ENCODE data around the gene SFTPB. TPM values are rescaled to one million over a fixed set of nuclear protein-coding genes. Genes with fewer than 3 reads are reported as not detected.
"Not testable (repeated sequence)": the region's sequence is repeated elsewhere in the genome, so short reads cannot be mapped to it uniquely, and the experiment has no call there.

The SFTPB gene
- polyA plus RNA-seq, 4 donors: 0.01 to 34.9 (median 6.0) TPM

GRCh38 chr2:85642725-85643124, 25.3 kb downstream of the SFTPB start:
- H3K27me3 ChIP-seq (ENCODE audit: control insufficient read depth in 3 of 3, insufficient read depth in 3 of 3, low read length in 3 of 3): no peaks in the 10 kb centered on the region
- no peak for DNase-seq
- H3K4me3 ChIP-seq (ENCODE audit: low read depth in 1 of 3, low read length in 3 of 3): no peak overlapping the region
- H3K4me1 ChIP-seq (ENCODE audit: control insufficient read depth in 3 of 3, insufficient read depth in 2 of 3, low read depth in 1 of 3, low read length in 2 of 3): no peaks in the 10 kb centered on the region
- H3K36me3 ChIP-seq (ENCODE audit: control insufficient read depth in 3 of 3, insufficient read depth in 2 of 3, low read depth in 1 of 3, low read length in 3 of 3): peaks cover 30 to 72% (median 52%) of the 10 kb centered on the region in 3 donors
- no peaks in the 10 kb centered on the region for H3K9me3 ChIP-seq (ENCODE audit: control insufficient read depth in 2 of 2, insufficient read depth in 1 of 2, low read depth in 1 of 2, low read length in 1 of 2)
- WGBS, 3 donors: 62 to 73% (median 73%) methylated on average over 3 of the region's 3 CpGs
- H3K27ac ChIP-seq (ENCODE audit: low read depth in 1 of 3, low read length in 2 of 3): no peak overlapping the region
- no peak for FAIRE-seq

- H3K9me3 ChIP-seq (ENCODE audit: control insufficient read depth in 2 of 2, insufficient read depth in 1 of 2, low read depth in 1 of 2, low read length in 1 of 2): no peaks in the 10 kb centered on the region
- H3K27ac ChIP-seq (ENCODE audit: low read depth in 1 of 3, low read length in 2 of 3): no peak overlapping the region
- H3K4me3 ChIP-seq (ENCODE audit: low read depth in 1 of 3, low read length in 3 of 3): no peak overlapping the region
- WGBS, 3 donors: 47 to 66% (median 60%) methylated on average over 4 of the region's 4 CpGs
- H3K4me1 ChIP-seq (ENCODE audit: control insufficient read depth in 3 of 3, insufficient read depth in 2 of 3, low read depth in 1 of 3, low read length in 2 of 3): no peaks in the 10 kb centered on the region
- no peaks in the 10 kb centered on the region for H3K27me3 ChIP-seq (ENCODE audit: control insufficient read depth in 3 of 3, insufficient read depth in 3 of 3, low read length in 3 of 3)
- FAIRE-seq (no peak), DNase-seq (no peak)
- H3K36me3 ChIP-seq (ENCODE audit: control insufficient read depth in 3 of 3, insufficient read depth in 2 of 3, low read depth in 1 of 3, low read length in 3 of 3): peaks cover 37 to 84% (median 40%) of the 10 kb centered on the region in 3 donors
Observed at GRCh38 chr2:85635636-85636035, 32.4 kb downstream of the SFTPB start.

- H3K9me3 ChIP-seq (ENCODE audit: control insufficient read depth in 2 of 2, insufficient read depth in 1 of 2, low read depth in 1 of 2, low read length in 1 of 2): no peaks in the 10 kb centered on the region
- no peaks in the 10 kb centered on the region for H3K27me3 ChIP-seq (ENCODE audit: control insufficient read depth in 3 of 3, insufficient read depth in 3 of 3, low read length in 3 of 3)
- 89 to 91% (median 90%) methylated on average over 8 of the region's 8 CpGs for WGBS, 3 donors
- no peak for DNase-seq
- H3K27ac ChIP-seq (ENCODE audit: low read depth in 1 of 3, low read length in 2 of 3): no peak overlapping the region
- no peak for FAIRE-seq
- H3K4me3 ChIP-seq (ENCODE audit: low read depth in 1 of 3, low read length in 3 of 3): no peak overlapping the region
- H3K4me1 ChIP-seq (ENCODE audit: control insufficient read depth in 3 of 3, insufficient read depth in 2 of 3, low read depth in 1 of 3, low read length in 2 of 3): no peaks in the 10 kb centered on the region
- H3K36me3 ChIP-seq (ENCODE audit: control insufficient read depth in 3 of 3, insufficient read depth in 2 of 3, low read depth in 1 of 3, low read length in 3 of 3): peaks cover 37 to 78% (median 42%) of the 10 kb centered on the region in 3 donors
Observed at GRCh38 chr2:85635011-85635410, 33.0 kb downstream of the SFTPB start.

- DNase-seq (no peak), FAIRE-seq (no peak)
- no peak overlapping the region for H3K4me3 ChIP-seq (ENCODE audit: low read depth in 1 of 3, low read length in 3 of 3)
- H3K9me3 ChIP-seq (ENCODE audit: control insufficient read depth in 2 of 2, insufficient read depth in 1 of 2, low read depth in 1 of 2, low read length in 1 of 2): no peaks in the 10 kb centered on the region
- 88 to 94% (median 90%) methylated on average over 3 of the region's 3 CpGs for WGBS, 3 donors
- no peaks in the 10 kb centered on the region for H3K4me1 ChIP-seq (ENCODE audit: control insufficient read depth in 3 of 3, insufficient read depth in 2 of 3, low read depth in 1 of 3, low read length in 2 of 3)
- H3K27ac ChIP-seq (ENCODE audit: low read depth in 1 of 3, low read length in 2 of 3): no peak overlapping the region
- no peaks in the 10 kb centered on the region for H3K27me3 ChIP-seq (ENCODE audit: control insufficient read depth in 3 of 3, insufficient read depth in 3 of 3, low read length in 3 of 3)
- H3K36me3 ChIP-seq (ENCODE audit: control insufficient read depth in 3 of 3, insufficient read depth in 2 of 3, low read depth in 1 of 3, low read length in 3 of 3): peaks cover 21 to 69% (median 37%) of the 10 kb centered on the region in 3 donors
Observed at GRCh38 chr2:85631316-85631715, 36.7 kb downstream of the SFTPB start.

GRCh38 chr2:85628658-85629057, 39.3 kb downstream of the SFTPB start:
- H3K9me3 ChIP-seq (ENCODE audit: control insufficient read depth in 2 of 2, insufficient read depth in 1 of 2, low read depth in 1 of 2, low read length in 1 of 2): no peaks in the 10 kb centered on the region
- H3K27ac ChIP-seq (ENCODE audit: low read depth in 1 of 3, low read length in 2 of 3): no peak overlapping the region
- H3K4me3 ChIP-seq (ENCODE audit: low read depth in 1 of 3, low read length in 3 of 3): no peak overlapping the region
- peaks cover 21 to 78% (median 40%) of the 10 kb centered on the region in 3 donors for H3K36me3 ChIP-seq (ENCODE audit: control insufficient read depth in 3 of 3, insufficient read depth in 2 of 3, low read depth in 1 of 3, low read length in 3 of 3)
- no peak for FAIRE-seq
- DNase-seq: no peak
- 61 to 80% (median 66%) methylated on average over 2 of the region's 2 CpGs for WGBS, 3 donors
- no peaks in the 10 kb centered on the region for H3K4me1 ChIP-seq (ENCODE audit: control insufficient read depth in 3 of 3, insufficient read depth in 2 of 3, low read depth in 1 of 3, low read length in 2 of 3)
- no peaks in the 10 kb centered on the region for H3K27me3 ChIP-seq (ENCODE audit: control insufficient read depth in 3 of 3, insufficient read depth in 3 of 3, low read length in 3 of 3)

- no peaks in the 10 kb centered on the region for H3K27me3 ChIP-seq (ENCODE audit: control insufficient read depth in 3 of 3, insufficient read depth in 3 of 3, low read length in 3 of 3)
- H3K9me3 ChIP-seq (ENCODE audit: control insufficient read depth in 2 of 2, insufficient read depth in 1 of 2, low read depth in 1 of 2, low read length in 1 of 2): no peaks in the 10 kb centered on the region
- peaks cover 13 to 64% (median 45%) of the 10 kb centered on the region in 3 donors for H3K36me3 ChIP-seq (ENCODE audit: control insufficient read depth in 3 of 3, insufficient read depth in 2 of 3, low read depth in 1 of 3, low read length in 3 of 3)
- no peak overlapping the region for H3K4me3 ChIP-seq (ENCODE audit: low read depth in 1 of 3, low read length in 3 of 3)
- H3K27ac ChIP-seq (ENCODE audit: low read depth in 1 of 3, low read length in 2 of 3): no peak overlapping the region
- no peak for FAIRE-seq
- 81 to 95% (median 94%) methylated on average over 5 of the region's 5 CpGs for WGBS, 3 donors
- no peaks in the 10 kb centered on the region for H3K4me1 ChIP-seq (ENCODE audit: control insufficient read depth in 3 of 3, insufficient read depth in 2 of 3, low read depth in 1 of 3, low read length in 2 of 3)
- DNase-seq: no peak
Observed at GRCh38 chr2:85623991-85624390, 44.0 kb downstream of the SFTPB start.

- no peaks in the 10 kb centered on the region for H3K9me3 ChIP-seq (ENCODE audit: control insufficient read depth in 2 of 2, insufficient read depth in 1 of 2, low read depth in 1 of 2, low read length in 1 of 2)
- peaks cover 4 to 8% (median 7%) of the 10 kb centered on the region in 3 donors for H3K4me1 ChIP-seq (ENCODE audit: control insufficient read depth in 3 of 3, insufficient read depth in 2 of 3, low read depth in 1 of 3, low read length in 2 of 3)
- DNase-seq (no peak), FAIRE-seq (no peak)
- H3K4me3 ChIP-seq (ENCODE audit: low read depth in 1 of 3, low read length in 3 of 3): no peak overlapping the region
- no peak overlapping the region for H3K27ac ChIP-seq (ENCODE audit: low read depth in 1 of 3, low read length in 2 of 3)
- no peaks in the 10 kb centered on the region for H3K27me3 ChIP-seq (ENCODE audit: control insufficient read depth in 3 of 3, insufficient read depth in 3 of 3, low read length in 3 of 3)
- peaks cover 13 to 48% (median 32%) of the 10 kb centered on the region in 3 donors for H3K36me3 ChIP-seq (ENCODE audit: control insufficient read depth in 3 of 3, insufficient read depth in 2 of 3, low read depth in 1 of 3, low read length in 3 of 3)
- WGBS, 3 donors: 83 to 100% (median 89%) methylated on average over 1 of the region's 1 CpG
Observed at GRCh38 chr2:85621338-85621737, 46.7 kb downstream of the SFTPB start.

- Histone ChIP-seq H3K4me1 (ENCODE audit: control insufficient read depth in 3 of 3, insufficient read depth in 2 of 3, low read depth in 1 of 3, low read length in 2 of 3) (peaks cover 4 to 8% (median 7%) of the 10 kb centered on the region in 3 donors), H3K4me3 (ENCODE audit: low read depth in 1 of 3, low read length in 3 of 3) (no peak overlapping the region), H3K27ac (ENCODE audit: low read depth in 1 of 3, low read length in 2 of 3) (no peak overlapping the region), H3K36me3 (ENCODE audit: control insufficient read depth in 3 of 3, insufficient read depth in 2 of 3, low read depth in 1 of 3, low read length in 3 of 3) (peaks cover 9 to 33% (median 25%) of the 10 kb centered on the region in 3 donors), H3K27me3 (ENCODE audit: control insufficient read depth in 3 of 3, insufficient read depth in 3 of 3, low read length in 3 of 3) (no peaks in the 10 kb centered on the region), H3K9me3 (ENCODE audit: control insufficient read depth in 2 of 2, insufficient read depth in 1 of 2, low read depth in 1 of 2, low read length in 1 of 2) (no peaks in the 10 kb centered on the region)
- FAIRE-seq (no peak), DNase-seq (no peak)
- WGBS, 3 donors: 89 to 94% (median 94%) methylated on average over 6 of the region's 6 CpGs
Observed at GRCh38 chr2:85619617-85620016, 48.4 kb downstream of the SFTPB start.

- FAIRE-seq; H3K27ac ChIP-seq (ENCODE audit: low read depth in 1 of 3, low read length in 2 of 3); H3K9me3 ChIP-seq (ENCODE audit: control insufficient read depth in 2 of 2, insufficient read depth in 1 of 2, low read depth in 1 of 2, low read length in 1 of 2); H3K27me3 ChIP-seq (ENCODE audit: control insufficient read depth in 3 of 3, insufficient read depth in 3 of 3, low read length in 3 of 3); DNase-seq; H3K4me1 ChIP-seq (ENCODE audit: control insufficient read depth in 3 of 3, insufficient read depth in 2 of 3, low read depth in 1 of 3, low read length in 2 of 3): not testable (repeated sequence)
- Histone ChIP-seq H3K36me3 (ENCODE audit: control insufficient read depth in 3 of 3, insufficient read depth in 2 of 3, low read depth in 1 of 3, low read length in 3 of 3) (peaks cover 0 to 21% (median 13%) of the 10 kb centered on the region in 3 donors), H3K4me3 (ENCODE audit: low read depth in 1 of 3, low read length in 3 of 3) (peak overlapping the region in 1 of 3 donors; percentile 74)
- WGBS, 3 donors: 76 to 91% (median 83%) methylated on average over 5 of the region's 5 CpGs
Observed at GRCh38 chr2:85617723-85618122, 50.3 kb downstream of the SFTPB start.
